HG03457 (cell line): ENCODE measurements around the gene TCEAL6.
"Not testable (repeated sequence)": the region's sequence is repeated elsewhere in the genome, so short reads cannot be mapped to it uniquely, and the experiment has no call there.

Experiments used
- ATAC-seq: cut with Tn5 transposase; IDR thresholded peaks from one replicate; pipeline ENCODE4 v1.9.1; 2021; ENCODE audit warnings: moderate number of reproducible peaks; ENCODE audit not compliant: unreplicated experiment

Gene TCEAL6

GRCh38 chrX:102142274-102142673, at the start of gene TCEAL6:
Gene TCEAL6 (minus strand): TSS chrX:102142481.
- not testable (repeated sequence) for ATAC-seq

- no peak for ATAC-seq
Observed at GRCh38 chrX:102185967-102186720, 43.9 kb upstream of the TCEAL6 start.

- no peak for ATAC-seq
Observed at GRCh38 chrX:102155806-102156179, 13.5 kb upstream of the TCEAL6 start, which contains the start of gene BEX5. Gene BEX5 (minus strand): TSS chrX:102155977. CDS start chrX:102154265, 1,712 bp downstream.

GRCh38 chrX:102154900-102155805, 12.9 kb upstream of the TCEAL6 start:
- ATAC-seq = no peak

- ATAC-seq = no peak
Observed at GRCh38 chrX:102154218-102154860, 12.1 kb upstream of the TCEAL6 start.

GRCh38 chrX:102141631-102142030, 650 bp downstream of the TCEAL6 start:
- ATAC-seq = not testable (repeated sequence)

GRCh38 chrX:102140876-102141275, 1.4 kb downstream of the TCEAL6 start:
- not testable (repeated sequence) for ATAC-seq

GRCh38 chrX:102138064-102138463, 4.2 kb downstream of the TCEAL6 start:
- ATAC-seq = no peak

GRCh38 chrX:102129473-102129872, 12.8 kb downstream of the TCEAL6 start:
- no peak for ATAC-seq

GRCh38 chrX:102126863-102127262, 15.4 kb downstream of the TCEAL6 start:
- no peak for ATAC-seq

- ATAC-seq = not testable (repeated sequence)
Observed at GRCh38 chrX:102126080-102126818, 16.0 kb downstream of the TCEAL6 start.

- ATAC-seq = not testable (repeated sequence)
Observed at GRCh38 chrX:102125436-102125835, 16.8 kb downstream of the TCEAL6 start, which contains the start of gene TCEAL2. Gene TCEAL2 (plus strand): TSS chrX:102125679. CDS start chrX:102126831, 1,152 bp downstream.

- ATAC-seq = not testable (repeated sequence)
Observed at GRCh38 chrX:102125014-102125413, 17.3 kb downstream of the TCEAL6 start.

GRCh38 chrX:102115748-102116147, 26.5 kb downstream of the TCEAL6 start:
- ATAC-seq = no peak

GRCh38 chrX:102113367-102113766, 28.9 kb downstream of the TCEAL6 start:
- no peak for ATAC-seq
